CMK (cell line): Measurements from ENCODE around the gene MED27.
"Not testable (repeated sequence)": the region's sequence is repeated elsewhere in the genome, so short reads cannot be mapped to it uniquely, and the experiment has no call there.

ENCODE experiments used
- DNase-seq: peaks from one replicate; pipeline ENCODE4 v3.0.0-alpha.2; 2010; ENCODE audit warnings: low read depth

Gene MED27

DNA sequence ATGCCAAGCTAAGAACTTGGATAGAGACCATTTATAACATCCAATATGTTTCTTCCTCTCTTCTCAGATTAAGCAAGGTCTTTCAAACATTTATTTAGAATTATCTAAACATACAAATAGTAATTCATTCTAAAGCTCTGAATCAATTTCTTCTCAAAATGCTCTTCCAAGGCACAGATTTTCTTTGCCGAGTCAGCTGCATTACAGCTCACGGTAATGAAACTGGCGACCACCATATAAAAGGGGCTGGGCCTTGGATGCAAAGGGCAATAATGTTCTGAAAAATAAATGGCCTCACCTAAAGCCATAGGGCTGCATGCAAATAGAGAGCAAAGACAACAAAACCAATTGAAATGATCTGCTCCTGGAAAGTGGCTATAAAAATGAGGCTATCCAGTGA, 63.8 kb downstream of the MED27 start:
- no peak for DNase-seq

DNA sequence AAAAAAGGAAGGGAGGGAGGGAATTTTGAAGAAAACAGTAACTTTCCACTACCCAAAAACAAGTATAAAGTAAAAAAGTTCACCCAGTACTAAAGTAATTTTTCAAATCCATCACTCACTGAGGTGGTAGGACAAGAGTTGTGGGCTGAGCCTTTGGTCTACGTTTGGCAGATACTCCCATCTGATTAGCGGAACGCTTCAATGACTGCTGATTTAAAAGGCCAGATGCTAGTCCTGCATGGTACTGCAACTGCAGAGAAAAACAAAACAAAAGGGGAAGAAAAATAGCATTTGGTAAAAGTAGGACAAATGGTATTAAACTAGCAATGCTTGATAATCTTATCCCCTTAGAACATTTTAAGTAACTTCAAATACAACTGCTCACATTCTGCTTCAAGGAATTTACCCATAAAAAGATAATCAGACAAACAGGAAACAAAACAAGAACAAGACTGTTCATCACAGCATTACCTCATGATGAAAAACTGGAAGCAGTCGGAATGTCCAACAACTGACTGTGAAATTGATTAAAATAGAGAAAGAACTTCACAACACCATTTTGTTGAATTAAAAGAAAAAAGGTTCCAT, 65.4 kb downstream of the MED27 start:
- no peak for DNase-seq

DNA sequence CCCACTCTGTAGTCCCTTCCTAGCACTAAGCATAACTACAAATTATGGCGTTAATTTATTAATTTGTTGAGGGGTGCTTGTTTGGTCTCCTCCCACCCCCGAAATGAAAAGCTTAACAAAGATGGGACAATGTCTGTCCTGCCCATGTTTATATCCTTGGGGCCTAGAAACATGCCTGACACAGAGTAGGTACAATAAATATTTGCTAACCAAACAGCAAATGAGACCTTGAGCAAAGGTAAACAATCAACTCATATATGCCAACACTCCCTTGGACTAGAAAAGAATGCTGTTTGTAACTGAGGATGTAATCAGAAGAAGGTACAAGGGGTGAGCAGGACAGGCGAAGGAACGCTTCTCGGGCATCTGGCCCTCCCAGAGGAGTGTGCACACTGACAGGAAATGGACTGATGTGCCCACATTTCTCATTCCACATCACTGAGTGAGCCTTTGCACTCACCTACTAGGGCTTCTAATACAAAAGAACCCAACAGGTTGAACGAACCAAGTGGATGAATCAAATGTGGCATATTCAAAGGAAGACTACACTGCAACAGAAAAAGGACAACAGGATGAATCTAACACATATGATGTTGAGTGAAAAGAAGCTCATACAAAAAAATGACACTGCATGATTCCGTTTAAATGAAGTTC, 66.8 kb downstream of the MED27 start:
- no peak for DNase-seq

DNA sequence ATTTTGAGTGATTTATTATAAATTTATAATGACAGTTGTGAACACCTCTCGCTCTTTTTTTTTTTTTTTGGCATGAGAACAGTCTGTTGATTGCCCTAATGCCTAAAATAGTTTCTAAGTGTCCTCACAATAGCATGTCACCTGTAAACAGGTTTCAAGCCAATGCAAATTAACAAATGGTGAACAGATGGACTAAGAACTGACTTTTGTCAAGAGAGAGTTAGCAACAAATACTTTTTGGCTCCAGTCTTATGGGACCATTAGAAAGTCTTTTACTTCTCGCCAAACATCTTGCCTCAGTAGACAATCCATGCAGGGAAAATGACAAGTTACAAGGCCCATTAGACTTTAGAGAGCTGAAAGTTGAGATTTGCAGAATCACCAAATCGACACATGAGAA, 67.8 kb downstream of the MED27 start:
- no peak for DNase-seq

DNA sequence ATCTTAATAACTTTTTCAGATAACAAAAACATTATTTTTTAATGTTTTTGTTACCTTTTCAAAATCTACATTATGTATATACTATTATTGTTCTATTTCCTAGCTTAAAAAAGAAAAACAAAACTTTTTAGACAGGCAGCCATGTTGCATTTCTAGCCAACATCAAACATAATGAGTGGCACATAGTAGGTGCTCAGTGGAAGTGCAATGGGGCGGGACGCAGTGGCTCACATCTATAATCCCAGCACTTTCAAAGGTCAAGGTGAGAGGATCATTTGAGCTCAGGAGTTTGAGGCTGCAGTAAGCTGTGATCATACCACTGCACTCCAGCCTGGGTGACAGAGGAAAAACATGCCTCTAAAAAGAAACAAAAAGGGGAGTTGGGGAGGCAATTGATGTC, 68.4 kb downstream of the MED27 start:
- no peak for DNase-seq

DNA sequence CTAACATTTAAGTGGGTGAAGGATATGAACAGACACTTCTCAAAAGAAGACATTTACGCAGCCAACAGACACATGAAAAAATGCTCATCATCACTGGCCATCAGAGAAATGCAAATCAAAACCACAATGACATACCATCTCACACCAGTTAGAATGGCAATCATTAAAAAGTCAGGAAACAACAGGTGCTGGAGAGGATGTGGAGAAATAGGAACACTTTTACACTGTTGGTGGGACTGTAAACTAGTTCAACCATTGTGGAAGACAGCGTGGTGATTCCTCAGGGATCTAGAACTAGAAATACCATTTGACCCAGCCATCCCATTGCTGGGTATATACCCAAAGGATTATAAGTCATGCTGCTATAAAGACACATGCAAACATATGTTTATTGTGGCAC, 69.5 kb downstream of the MED27 start:
- DNase-seq, result not testable (repeated sequence)

DNA sequence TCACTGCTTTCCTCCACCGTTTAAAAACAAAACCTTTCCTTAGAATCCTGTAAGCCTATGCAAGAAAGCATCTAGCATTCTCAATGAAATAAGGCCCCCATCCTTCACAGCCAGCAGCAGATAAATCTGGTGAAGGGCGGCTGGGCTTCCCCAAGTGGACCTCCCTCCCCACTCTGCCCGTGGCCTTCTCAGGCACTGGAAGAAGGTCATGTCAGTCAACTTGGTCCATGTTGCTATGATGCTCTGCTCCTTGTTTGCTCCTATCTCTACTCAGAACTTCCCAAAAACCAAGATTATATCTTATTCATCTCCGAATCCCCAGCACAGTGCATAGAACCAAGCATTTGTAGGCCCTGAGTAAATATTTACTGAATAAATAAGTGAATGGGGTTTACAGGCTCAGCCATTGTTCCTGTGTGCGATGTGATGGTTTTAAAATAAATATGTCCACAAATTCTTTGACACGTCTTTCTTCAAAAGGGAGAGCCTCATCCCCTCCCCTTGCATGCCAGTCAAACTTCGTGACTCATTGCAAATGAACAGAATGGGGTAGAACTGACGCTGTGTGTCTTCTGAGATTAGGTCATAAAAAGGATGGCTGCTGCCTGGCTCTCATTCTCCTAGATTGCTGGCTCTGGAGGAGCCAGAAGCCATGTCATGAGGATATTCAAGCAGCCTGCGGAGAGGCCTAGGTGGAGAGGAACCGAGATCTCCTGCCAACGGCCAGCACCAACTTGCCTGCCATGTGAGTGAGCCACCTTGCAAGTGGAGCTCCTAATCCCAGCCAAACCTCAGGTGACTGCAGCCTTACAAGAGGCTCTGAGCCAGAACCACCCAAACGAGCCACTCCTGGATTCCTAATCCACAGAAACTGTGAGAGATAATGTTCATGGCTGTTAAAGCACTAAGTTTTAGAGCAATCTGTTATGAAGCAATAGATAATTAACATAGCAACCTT, 70.5 kb downstream of the MED27 start:
- no peak for DNase-seq

DNA sequence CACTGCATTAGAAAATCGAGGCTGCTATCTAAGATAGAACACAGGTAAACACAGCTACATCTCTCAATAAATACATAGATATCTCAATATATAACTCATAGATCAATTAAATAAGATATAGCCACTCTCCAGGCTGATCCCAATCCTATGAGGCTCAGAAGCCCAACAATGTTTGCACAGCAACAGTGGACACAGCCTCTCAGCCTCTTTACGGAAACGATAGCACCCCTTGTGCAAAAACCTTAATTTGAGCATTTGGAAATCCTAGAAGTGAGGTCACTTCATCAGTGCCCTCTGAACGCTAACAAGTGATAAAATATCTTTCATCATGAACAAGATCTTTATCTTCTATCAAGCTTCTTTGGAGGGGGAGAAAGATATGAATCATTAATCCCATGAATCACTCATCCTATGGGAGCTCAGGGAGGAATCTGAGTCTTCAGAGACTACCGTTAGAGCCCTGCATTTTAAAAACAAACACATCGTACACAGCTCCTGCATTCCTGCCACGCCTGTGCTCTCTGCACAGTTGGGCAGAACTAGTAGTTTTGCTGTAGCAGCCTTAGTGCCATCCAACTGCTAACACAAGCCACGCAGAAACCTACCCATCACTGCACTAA, 71.4 kb downstream of the MED27 start:
- DNase-seq, result no peak

DNA sequence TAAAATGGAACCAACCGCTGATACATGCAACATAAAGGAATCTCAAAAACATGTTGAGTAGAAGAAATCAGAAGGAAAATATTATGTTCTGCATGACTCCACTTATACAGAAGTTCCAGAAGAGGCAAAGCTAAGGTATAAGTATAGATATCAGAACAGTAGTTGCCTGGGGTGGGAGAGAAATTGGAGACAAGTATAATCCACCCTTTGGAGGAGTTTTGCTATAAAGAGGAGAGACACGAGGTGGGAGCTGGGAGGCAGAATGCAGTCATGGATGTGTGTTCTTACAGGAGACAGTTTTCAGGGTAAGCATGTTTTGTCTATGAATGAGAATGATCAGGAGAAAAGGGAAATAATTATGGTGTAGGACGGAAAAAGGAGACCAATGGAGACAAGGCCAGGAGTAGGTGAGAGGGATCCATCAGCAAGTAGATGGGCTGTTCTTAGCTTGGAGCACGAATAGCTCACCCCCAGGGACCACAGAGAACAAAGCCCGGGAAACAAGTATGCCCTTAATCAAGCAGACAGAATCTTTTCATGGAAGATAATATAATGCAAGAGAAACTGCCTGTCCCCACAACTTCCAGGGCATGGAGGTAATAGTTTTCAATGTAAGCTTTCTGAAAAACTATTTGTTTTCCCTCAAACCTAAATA, 72.2 kb downstream of the MED27 start:
- no peak for DNase-seq

DNA sequence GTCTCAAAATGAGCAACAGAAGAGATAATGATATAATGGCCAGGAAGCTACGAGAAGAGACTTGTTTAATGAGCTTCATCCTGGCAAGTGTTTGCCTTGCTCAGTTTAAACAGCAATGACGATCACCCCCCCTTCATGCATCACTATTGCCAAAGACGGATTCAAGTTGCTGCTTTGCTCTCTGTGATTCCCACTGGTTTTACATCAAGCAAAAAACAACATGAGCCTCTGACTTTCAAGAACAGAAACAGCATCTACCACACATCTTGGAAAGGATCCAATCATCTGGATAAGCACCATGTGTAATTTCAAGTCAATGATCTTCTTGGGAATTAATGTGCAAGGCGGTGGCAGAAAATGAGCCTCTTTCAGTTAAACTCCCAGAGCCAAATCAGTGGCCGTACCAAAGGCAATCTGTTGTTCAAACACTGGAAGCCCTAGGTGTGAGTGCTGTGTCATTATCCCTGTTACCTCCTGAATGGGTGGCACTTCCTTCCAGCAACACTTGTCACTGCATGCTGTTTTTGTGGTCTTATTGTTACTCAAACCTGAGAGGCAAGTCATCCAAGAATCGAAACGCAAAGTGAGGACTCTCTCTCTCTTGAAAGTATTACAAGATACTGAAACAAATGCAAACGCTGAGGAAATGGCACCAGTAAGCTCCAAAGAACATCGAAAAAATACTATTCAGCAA, 72.8 kb downstream of the MED27 start:
- no peak for DNase-seq

DNA sequence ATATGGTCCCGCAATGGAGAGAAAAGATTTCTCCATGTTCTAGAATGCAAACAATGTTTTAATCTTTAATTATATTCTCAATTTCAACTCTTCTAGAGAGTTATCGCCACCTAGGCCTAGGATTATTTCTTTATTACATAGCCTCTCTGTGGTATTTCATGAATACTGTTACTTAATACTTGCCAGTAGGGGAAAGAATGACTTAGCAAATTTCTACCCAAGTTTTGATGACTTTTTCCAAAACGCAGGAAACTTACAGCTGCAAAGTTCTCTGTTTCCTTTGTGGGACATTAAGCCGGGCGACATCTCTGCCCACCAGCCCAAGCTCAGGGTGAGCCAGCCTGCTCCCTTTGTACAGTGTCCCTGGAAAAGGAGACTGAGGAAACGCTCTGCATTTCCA, 73.8 kb downstream of the MED27 start:
- DNase-seq, result no peak

DNA sequence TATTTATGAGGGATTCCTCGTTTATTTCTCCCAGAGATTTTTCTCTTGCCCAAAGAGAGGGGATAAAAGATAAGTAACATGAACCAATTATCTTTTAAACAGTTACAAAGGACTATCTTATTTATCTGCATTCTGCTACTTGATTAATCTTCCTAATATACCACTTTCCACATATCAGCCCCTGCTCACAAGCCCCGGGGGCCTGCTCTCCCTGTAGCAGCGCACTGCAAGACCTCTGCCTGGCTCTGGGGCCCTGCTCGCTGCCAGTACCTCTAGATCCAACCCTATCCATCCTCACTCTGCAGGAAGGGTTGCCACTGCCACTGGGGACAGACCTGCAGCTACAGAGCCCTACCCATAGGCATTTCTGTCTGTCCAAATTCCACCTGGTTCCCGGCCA, 75.3 kb downstream of the MED27 start:
- no peak for DNase-seq

DNA sequence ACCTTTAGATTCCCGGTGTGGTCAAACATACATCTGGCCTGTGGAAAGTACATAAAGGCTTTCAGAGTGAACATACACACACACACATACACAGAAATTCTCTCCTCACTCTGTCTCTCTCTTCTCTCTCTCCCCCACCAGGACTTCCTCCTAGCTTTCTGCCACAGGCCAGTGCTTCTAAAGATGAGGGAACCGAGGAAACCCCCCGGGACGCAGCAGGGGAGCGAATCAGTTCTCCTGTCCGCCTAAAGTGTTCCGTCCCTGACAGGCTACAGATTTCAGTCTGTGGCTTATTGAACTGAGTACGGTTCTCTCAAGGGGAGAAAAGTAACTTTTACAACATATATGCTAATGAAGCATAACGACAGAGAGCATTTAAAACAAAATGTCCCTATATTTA, 75.8 kb downstream of the MED27 start:
- DNase-seq, result no peak

DNA sequence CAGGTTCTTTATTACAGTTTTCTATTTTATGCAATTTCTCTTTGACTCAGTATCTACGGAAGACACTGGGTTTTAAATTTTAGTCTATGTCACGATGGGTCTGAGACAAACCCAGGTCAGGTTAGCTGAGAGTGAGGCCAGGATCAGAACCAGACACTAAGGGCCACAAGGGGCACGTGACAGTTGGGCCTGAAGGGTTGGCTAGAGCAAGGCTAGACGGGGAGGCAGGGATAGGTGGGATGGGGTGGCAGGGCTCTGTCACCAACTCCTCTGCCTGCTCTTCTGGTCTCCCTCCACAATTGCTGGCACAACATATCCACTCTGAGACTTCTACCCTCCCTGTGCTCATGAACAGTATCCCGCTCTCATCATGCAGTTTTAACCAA, 76.4 kb downstream of the MED27 start:
- DNase-seq, result no peak

DNA sequence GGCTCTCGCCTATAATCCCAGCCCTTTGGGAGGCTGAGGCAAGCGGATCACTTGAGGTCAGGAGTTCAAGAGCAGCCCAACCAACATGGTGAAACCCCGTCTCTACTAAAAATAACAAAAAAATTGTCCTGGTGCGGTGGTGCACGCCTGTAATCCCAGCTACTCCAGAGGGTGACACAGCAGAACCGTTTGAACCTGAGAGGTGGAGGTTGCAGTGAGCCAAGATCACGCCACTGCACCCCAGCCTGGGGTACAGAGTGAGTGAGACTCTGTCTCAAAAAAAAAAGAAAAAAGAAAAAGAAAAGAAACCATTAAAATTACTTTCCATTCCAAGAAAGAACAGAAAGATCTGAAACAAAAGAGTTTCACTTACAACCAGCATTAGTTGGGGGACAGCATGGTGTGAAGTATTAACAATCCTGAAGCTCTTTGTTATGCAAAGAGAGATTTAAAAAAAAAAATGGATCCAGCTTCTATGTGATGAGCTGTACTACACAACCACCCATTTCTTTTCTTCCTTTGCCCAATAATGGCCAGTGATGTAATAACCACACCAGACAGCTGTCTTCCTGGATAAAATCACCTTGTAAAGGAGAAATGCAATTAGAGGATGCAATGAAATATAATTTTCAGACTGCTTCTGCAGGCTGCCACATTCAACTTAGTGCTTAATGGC, 76.9 kb downstream of the MED27 start:
- DNase-seq, result no peak

DNA sequence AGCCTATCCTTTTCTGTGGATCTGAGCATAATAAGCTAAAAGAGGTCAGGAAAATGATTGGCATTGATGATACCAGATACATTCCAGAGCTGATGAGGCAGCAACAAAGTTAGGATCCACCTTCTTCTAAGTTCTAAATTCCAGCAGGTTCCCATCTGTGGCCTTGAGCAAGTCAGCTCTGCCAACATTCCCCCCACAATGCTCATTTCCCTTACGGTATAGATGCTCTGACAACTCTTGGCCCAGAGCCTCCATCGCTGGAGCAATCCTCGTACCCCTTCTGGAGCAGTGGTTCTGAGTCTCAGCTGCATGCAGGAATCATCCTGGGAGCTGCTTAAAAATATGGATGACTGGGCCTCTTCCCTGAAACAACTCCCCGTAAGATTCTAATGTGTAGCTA, 78.1 kb downstream of the MED27 start:
- no peak for DNase-seq

DNA sequence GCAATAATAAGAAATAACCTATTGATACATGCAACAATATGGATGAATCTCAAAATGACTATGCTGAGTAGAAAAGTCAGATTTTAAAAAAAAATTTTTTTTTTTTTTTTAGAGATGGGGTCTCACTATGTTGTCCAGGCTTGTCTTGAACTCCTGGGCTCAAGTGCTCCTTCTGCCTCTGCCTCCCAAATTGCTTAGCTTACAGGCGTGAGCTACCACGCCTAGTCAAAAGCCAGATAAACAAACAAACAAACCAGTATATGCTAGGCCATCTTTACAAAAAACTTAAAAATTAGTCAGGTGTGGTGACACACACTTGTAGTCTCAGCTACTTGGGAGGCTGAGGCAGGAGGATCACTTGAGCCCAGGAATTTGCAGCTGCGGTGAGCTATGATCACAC, 79.0 kb downstream of the MED27 start:
- no peak for DNase-seq

DNA sequence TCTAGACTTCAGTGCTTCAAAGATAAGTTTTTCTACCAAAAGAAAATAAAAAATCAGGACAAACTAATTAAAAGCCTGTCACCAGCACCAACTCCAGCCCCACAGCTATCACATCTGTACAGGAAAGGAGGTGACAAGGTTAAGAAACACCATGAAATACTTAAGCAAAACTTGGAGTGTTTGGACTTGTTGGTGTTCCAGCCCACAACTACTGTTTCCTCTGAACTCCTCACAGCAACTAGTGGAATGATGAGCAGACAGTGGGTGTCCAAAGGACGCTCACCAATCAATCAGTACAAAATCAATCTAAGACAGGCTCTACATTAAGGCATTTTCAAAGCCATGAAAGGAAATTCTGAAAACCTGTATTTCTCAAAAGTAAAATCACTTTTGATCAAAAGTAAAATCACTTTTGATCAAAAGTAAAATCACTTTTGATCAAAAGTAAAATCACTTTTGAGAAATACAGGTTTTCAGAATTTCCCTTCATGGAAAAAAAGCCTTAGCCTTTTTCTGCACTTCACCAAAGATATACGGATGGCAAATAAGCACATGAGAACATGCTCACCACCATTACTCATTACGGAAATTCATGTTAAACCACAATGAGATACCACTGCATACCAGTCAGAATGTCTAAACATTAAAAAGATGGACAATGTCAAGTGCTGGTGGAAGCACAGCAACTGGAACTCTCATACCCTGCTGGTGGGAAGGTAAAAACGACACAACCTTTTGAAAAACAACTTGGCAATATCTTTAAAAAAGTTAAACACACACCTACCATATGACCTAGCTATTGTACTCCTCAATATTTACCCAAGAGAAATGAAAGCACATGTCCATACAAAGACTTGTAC, 79.7 kb downstream of the MED27 start:
- no peak for DNase-seq

DNA sequence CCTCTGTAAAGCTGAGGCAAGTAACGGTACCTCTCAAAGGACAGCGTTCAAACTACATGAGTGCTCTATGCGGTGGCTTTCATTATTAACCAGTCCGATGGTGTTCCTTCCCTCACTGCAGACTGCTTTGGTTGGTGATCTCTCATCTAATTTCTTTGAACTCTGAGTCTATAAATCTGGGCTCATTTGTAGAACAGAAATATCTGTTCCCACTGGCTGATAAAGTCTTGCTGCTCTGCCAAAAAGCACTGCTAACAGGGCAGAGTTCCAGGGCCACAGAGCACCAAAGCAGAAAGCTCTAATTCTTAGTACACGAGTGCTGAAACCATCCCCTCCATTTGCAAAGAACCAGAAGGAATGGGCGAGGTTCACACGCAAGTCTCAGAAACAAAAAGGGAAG, 81.9 kb downstream of the MED27 start:
- DNase-seq, result no peak

DNA sequence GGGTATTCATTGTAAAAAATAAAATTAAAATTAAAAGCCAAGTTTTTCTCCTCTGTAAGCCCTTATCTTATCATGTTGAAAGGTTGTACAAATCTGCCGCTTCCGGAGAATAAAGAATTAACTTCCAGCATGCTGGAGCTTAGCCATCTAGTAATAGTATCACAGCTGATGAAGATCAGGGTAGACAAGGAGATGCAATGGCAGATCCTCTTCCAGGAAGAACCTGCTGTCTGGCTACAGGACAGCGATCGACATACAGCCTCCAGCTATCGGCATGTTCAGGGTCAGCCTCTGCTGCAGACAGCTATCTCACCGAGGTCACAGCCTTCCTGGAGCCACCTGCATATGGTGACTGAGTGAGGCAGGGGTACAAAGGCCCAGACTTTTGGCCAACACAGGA, 82.6 kb downstream of the MED27 start:
- no peak for DNase-seq
